ENCODE results near the gene SRCAP. TPM values are rescaled to one million over a fixed set of nuclear protein-coding genes. Genes with fewer than 3 reads are reported as not detected.

The SRCAP gene
- total RNA-seq, 1 donor from 2014 or later, result 18.1 TPM

GRCh38 chr16:30786936-30787612 is 88.1 kb downstream of the SRCAP start, which contains the start of gene ZNF629:
Gene ZNF629, minus strand, starts transcription at chr16:30787205. Its CDS starts 2,723 bp downstream, at chr16:30784482.
- no peak for TF ChIP-seq CTCF (IDR thresholded peaks at IDR 0.05; ENCODE audit: insufficient read depth, low read length, poor library complexity, severe bottlenecking)
- DNase-seq (ENCODE audit: low read depth), result no peak
- H3K4me3 ChIP-seq (ENCODE audit: low read depth, low read length), result peak within 1 kb of the TSS; percentile 99
- H3K36me3 ChIP-seq (ENCODE audit: control insufficient read depth, insufficient read depth, low read length), result no peaks in the 10 kb centered on the region
- no peaks in the 10 kb centered on the region for H3K27me3 ChIP-seq (ENCODE audit: control insufficient read depth, insufficient read depth, low read length)

DNA sequence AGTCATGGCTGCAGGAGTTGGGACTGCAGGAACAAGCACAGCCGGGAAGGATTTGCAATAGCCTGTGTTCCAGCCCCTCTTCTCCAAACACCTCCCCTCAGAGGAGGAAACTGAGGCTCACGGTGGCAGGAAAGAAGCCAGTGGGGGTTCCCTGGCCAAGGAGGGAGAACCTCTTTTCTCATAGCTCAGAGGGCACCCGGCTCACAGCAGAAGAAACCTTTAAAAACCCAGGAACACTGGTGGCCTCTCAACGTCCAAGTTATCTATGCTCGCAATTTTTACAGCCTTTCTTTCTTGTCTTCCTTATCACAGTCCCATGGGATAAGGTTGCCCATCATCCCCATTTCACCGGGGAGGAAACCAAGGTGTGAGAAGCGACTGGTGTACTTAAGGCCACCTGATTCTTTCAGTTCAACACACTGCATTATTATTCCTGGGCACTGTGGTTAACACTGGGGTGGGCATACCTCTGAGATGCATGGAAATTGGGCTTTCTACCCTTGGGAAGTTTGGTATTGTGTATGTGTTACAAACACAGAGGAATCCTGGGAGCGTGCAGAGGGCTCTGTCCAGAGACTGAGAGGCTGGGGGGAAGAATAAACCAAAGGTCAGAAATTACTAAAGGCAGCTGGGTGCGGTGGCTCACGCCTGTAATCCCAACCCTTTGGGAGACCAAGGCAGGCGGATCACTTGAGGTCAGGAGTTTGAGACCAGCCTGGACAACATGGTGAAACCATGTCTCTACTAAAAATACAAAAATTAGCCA is 88.8 kb downstream of the SRCAP start:
- H3K27me3 ChIP-seq (ENCODE audit: control insufficient read depth, insufficient read depth, low read length), result peaks cover 1% of the 10 kb centered on the region
- H3K4me3 ChIP-seq (ENCODE audit: low read depth, low read length), result peak overlapping the region; percentile 99
- H3K36me3 ChIP-seq (ENCODE audit: control insufficient read depth, insufficient read depth, low read length), result no peaks in the 10 kb centered on the region
- no peak for DNase-seq (ENCODE audit: low read depth)
- no peak for TF ChIP-seq CTCF (IDR thresholded peaks at IDR 0.05; ENCODE audit: insufficient read depth, low read length, poor library complexity, severe bottlenecking)

Other genes starting within 250 kb of the SRCAP start
- 0.04 TPM in 1 of 2 replicates, not detected in the other for gene ITGAL, start 226.4 kb upstream of the SRCAP start, total RNA-seq
- gene ZNF768, start 172.6 kb upstream of the SRCAP start, total RNA-seq, result 50.9 and 59.5 TPM in 2 replicates
- 9.9 and 12.5 TPM in 2 replicates for gene ZNF747, start 164.3 kb upstream of the SRCAP start, total RNA-seq
- gene ZNF764, start 140.8 kb upstream of the SRCAP start, total RNA-seq, result 8.5 and 9.2 TPM in 2 replicates
- gene ZNF688, start 127.5 kb upstream of the SRCAP start, total RNA-seq, result 9.2 and 16.6 TPM in 2 replicates
- gene ZNF785, start 113.5 kb upstream of the SRCAP start, total RNA-seq, result 8.8 and 9.7 TPM in 2 replicates
- 12.3 and 13.8 TPM in 2 replicates for gene ZNF689, start 88.8 kb upstream of the SRCAP start, total RNA-seq
- 22.6 and 24.3 TPM in 2 replicates for gene PRR14, start 48.2 kb upstream of the SRCAP start, total RNA-seq
- 47.2 and 51.5 TPM in 2 replicates for gene FBRS, start 40.7 kb upstream of the SRCAP start, total RNA-seq
- 23.6 and 32.3 TPM in 2 replicates for gene PHKG2, start 49.3 kb downstream of the SRCAP start, total RNA-seq
- gene CFAP119, start 62.9 kb downstream of the SRCAP start, total RNA-seq, result 1.6 and 5.7 TPM in 2 replicates
- 101 and 130 TPM in 2 replicates for gene RNF40, start 63.2 kb downstream of the SRCAP start, total RNA-seq
- 22.8 and 23.9 TPM in 2 replicates for gene ZNF629, start 88.0 kb downstream of the SRCAP start, total RNA-seq
- gene BCL7C, start 194.9 kb downstream of the SRCAP start, total RNA-seq, result 43.1 and 46.3 TPM in 2 replicates
- 1.4 and 2.1 TPM in 2 replicates for gene CTF1, start 197.4 kb downstream of the SRCAP start, total RNA-seq
- gene FBXL19, start 224.4 kb downstream of the SRCAP start, total RNA-seq, result 36.4 and 37.9 TPM in 2 replicates
- 35.3 and 37.9 TPM in 2 replicates for gene ORAI3, start 249.9 kb downstream of the SRCAP start, total RNA-seq